Measurements from ENCODE around the gene GAS7. TPM values are rescaled to one million over a fixed set of nuclear protein-coding genes. Genes with fewer than 3 reads are reported as not detected.
"Not testable (repeated sequence)": the region's sequence is repeated elsewhere in the genome, so short reads cannot be mapped to it uniquely, and the experiment has no call there.

GAS7 gene
- total RNA-seq, 1 donor from 2014 or later, result 78.0 TPM

GRCh38 chr17:10102817-10103216 lies 95.6 kb downstream of the GAS7 start:
- Histone ChIP-seq H3K4me1 (no peaks in the 10 kb centered on the region), H3K9me3 (no peaks in the 10 kb centered on the region), H3K27ac (no peak overlapping the region), H3K27me3 (no peaks in the 10 kb centered on the region), H3K4me3 (no peak overlapping the region), H3K36me3 (no peaks in the 10 kb centered on the region)
- no peak for DNase-seq (ENCODE audit: low spot score in 2 of 2)
- no peak for TF ChIP-seq CTCF (IDR thresholded peaks at IDR 0.05)
- intact Hi-C loops (cut with DNase I), result no loop called here

GRCh38 chr17:10099051-10099571 lies 99.3 kb downstream of the GAS7 start:
- H3K27me3 ChIP-seq, result no peaks in the 10 kb centered on the region
- no peak for DNase-seq (ENCODE audit: low spot score in 2 of 2)
- no peaks in the 10 kb centered on the region for H3K4me1 ChIP-seq
- H3K4me3 ChIP-seq, result no peak overlapping the region
- no peaks in the 10 kb centered on the region for H3K9me3 ChIP-seq
- intact Hi-C loops (cut with DNase I), result no loop called here
- TF ChIP-seq CTCF (IDR thresholded peaks at IDR 0.05), result no peak
- peak overlapping the region in 1 of 2 donors; percentile 34 for H3K27ac ChIP-seq
- H3K36me3 ChIP-seq, result no peaks in the 10 kb centered on the region

- intact Hi-C loops (cut with DNase I), result no loop called here
- Histone ChIP-seq H3K27ac (no peak overlapping the region), H3K4me3 (no peak overlapping the region), H3K36me3 (no peaks in the 10 kb centered on the region), H3K9me3 (peaks cover 0 to 12% of the 10 kb centered on the region in 2 donors), H3K4me1 (no peaks in the 10 kb centered on the region), H3K27me3 (no peaks in the 10 kb centered on the region)
- DNase-seq (ENCODE audit: low spot score in 2 of 2), result no peak
- TF ChIP-seq CTCF (IDR thresholded peaks at IDR 0.05), result no peak
Measured at GRCh38 chr17:10096596-10096995, 101.8 kb downstream of the GAS7 start.

GRCh38 chr17:10095295-10095694 lies 103.1 kb downstream of the GAS7 start:
- H3K9me3 ChIP-seq, result peaks cover 0 to 12% of the 10 kb centered on the region in 2 donors
- DNase-seq (ENCODE audit: low spot score in 2 of 2); H3K27me3 ChIP-seq; H3K36me3 ChIP-seq; H3K4me3 ChIP-seq; H3K4me1 ChIP-seq; intact Hi-C loops (cut with DNase I); H3K27ac ChIP-seq: not testable (repeated sequence)

- Histone ChIP-seq H3K36me3 (no peaks in the 10 kb centered on the region), H3K4me3 (no peak overlapping the region), H3K9me3 (peaks cover 0 to 12% of the 10 kb centered on the region in 2 donors), H3K27ac (no peak overlapping the region), H3K4me1 (no peaks in the 10 kb centered on the region), H3K27me3 (no peaks in the 10 kb centered on the region)
- no peak for DNase-seq (ENCODE audit: low spot score in 2 of 2)
- TF ChIP-seq CTCF (IDR thresholded peaks at IDR 0.05), result no peak
- intact Hi-C loops (cut with DNase I), result no loop called here
Measured at GRCh38 chr17:10094797-10095196, 103.6 kb downstream of the GAS7 start.

- Histone ChIP-seq H3K4me1 (no peaks in the 10 kb centered on the region), H3K36me3 (no peaks in the 10 kb centered on the region), H3K27me3 (no peaks in the 10 kb centered on the region), H3K4me3 (no peak overlapping the region), H3K27ac (no peak overlapping the region), H3K9me3 (peaks cover 0 to 12% of the 10 kb centered on the region in 2 donors)
- no peak for DNase-seq (ENCODE audit: low spot score in 2 of 2)
- no peak for TF ChIP-seq CTCF (IDR thresholded peaks at IDR 0.05)
- intact Hi-C loops (cut with DNase I), result no loop called here
Measured at GRCh38 chr17:10092595-10092994, 105.8 kb downstream of the GAS7 start.

Measured in ascending aorta (tissue), 2 donors.